ENCODE measurements around the gene UBE2J2. TPM values are rescaled to one million over a fixed set of nuclear protein-coding genes. Genes with fewer than 3 reads are reported as not detected.

Gene UBE2J2
- 28.7 TPM for total RNA-seq

DNA sequence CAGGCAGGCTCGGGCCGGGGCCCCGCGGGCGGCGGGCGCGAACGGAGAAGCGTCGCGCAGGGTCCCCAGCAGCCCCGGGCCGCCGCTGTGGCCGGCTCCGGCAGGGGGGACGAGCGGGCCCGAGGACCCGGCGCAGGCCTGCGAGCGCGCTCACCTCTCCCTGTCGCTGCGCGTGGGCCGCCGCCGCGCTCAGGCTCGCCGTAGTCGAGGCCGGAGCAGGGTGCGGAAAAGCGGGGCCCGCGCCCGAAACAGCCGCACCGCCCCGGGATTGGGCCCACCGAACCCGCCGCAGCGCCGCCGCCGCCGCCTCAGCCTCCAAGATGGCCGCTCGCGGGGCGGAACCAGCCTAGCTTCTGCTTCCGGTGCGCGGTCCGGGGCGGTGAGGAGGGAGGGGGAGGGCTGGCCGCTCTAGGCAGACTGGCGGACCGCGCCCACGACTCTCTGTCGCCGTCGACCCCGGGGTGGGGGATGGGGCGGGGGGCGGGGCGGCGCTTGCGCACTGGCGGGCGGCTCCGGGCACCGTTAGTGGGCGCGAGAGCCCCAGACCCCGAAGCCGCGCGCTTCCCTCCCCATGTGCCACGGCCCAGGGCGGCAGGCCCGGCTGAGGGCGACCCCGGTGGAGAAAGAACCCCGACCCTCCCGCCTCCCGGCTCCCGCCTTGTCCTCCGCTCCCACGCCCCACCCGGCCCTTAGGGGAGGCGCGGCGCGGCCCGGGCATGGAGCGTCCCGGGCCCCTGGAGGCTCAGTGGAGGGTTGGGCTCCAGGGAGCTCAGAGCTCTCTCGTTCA is at the start of gene UBE2J2:
TSS of gene UBE2J2 (minus strand) at position 343 of the 787 bp plus-strand sequence. CDS start 5,862 bp downstream, outside the sequence.
- no peaks in the 10 kb centered on the region for H3K27me3 ChIP-seq (ENCODE audit: control insufficient read depth in 3 of 3, insufficient read depth in 3 of 3, low read length in 3 of 3)
- peak within 1 kb of the TSS; percentile 86 to 93 (median 90) for H3K4me3 ChIP-seq (ENCODE audit: low read length in 3 of 3)
- peak within 1 kb of the TSS; percentile 90 to 98 (median 95) for H3K9ac ChIP-seq (ENCODE audit: low read depth in 1 of 3, low read length in 3 of 3)
- H3K36me3 ChIP-seq (ENCODE audit: control insufficient read depth in 3 of 3, insufficient read depth in 3 of 3, low read length in 3 of 3) = peaks cover 0 to 3% (median 3%) of the 10 kb centered on the region in 3 donors
- H3K27ac ChIP-seq (ENCODE audit: low read depth, low read length) = peak within 1 kb of the TSS; percentile 69
- H3K9me3 ChIP-seq (ENCODE audit: control insufficient read depth in 3 of 3, low read length in 3 of 3) = no peaks in the 10 kb centered on the region
- peaks cover 38 to 48% (median 40%) of the 10 kb centered on the region in 3 donors for H3K4me1 ChIP-seq (ENCODE audit: control insufficient read depth in 3 of 3, insufficient read depth in 3 of 3, low read length in 3 of 3)

GRCh38 chr1:1322952-1323351 is 49.3 kb upstream of the UBE2J2 start:
- Histone ChIP-seq H3K27ac (ENCODE audit: low read depth, low read length) (no peak overlapping the region), H3K9ac (ENCODE audit: low read depth in 1 of 3, low read length in 3 of 3) (peak overlapping the region in 1 of 3 donors; percentile 57), H3K36me3 (ENCODE audit: control insufficient read depth in 3 of 3, insufficient read depth in 3 of 3, low read length in 3 of 3) (peaks cover 14 to 39% (median 19%) of the 10 kb centered on the region in 3 donors), H3K4me1 (ENCODE audit: control insufficient read depth in 3 of 3, insufficient read depth in 3 of 3, low read length in 3 of 3) (peaks cover 58 to 77% (median 67%) of the 10 kb centered on the region in 3 donors), H3K9me3 (ENCODE audit: control insufficient read depth in 3 of 3, low read length in 3 of 3) (no peaks in the 10 kb centered on the region), H3K4me3 (ENCODE audit: low read length in 3 of 3) (peak overlapping the region in 1 of 3 donors; percentile 46), H3K27me3 (ENCODE audit: control insufficient read depth in 3 of 3, insufficient read depth in 3 of 3, low read length in 3 of 3) (no peaks in the 10 kb centered on the region)

DNA sequence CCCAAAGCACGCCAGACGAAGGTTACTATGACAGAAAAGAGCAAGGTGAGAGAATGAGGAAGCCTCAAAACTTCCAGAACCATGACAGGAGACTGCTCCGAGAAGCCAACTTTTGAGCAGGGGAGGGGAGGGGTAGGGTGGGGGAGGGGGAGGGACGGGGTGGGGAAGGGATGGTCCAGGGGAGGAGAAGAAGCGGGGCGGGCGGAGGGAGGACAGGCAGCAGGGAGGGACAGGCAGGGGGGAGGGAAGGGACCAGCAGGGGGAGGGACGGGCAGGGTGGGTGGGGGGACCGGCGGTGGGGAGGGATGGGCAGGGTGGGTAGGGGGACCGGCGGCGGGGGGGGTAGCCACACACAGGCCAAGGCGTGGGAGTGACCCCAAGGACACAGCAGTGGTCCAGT is 48.8 kb upstream of the UBE2J2 start:
- peaks cover 13 to 36% (median 19%) of the 10 kb centered on the region in 3 donors for H3K36me3 ChIP-seq (ENCODE audit: control insufficient read depth in 3 of 3, insufficient read depth in 3 of 3, low read length in 3 of 3)
- no peaks in the 10 kb centered on the region for H3K9me3 ChIP-seq (ENCODE audit: control insufficient read depth in 3 of 3, low read length in 3 of 3)
- no peaks in the 10 kb centered on the region for H3K27me3 ChIP-seq (ENCODE audit: control insufficient read depth in 3 of 3, insufficient read depth in 3 of 3, low read length in 3 of 3)
- peaks cover 63 to 81% (median 72%) of the 10 kb centered on the region in 3 donors for H3K4me1 ChIP-seq (ENCODE audit: control insufficient read depth in 3 of 3, insufficient read depth in 3 of 3, low read length in 3 of 3)
- no peak overlapping the region for H3K27ac ChIP-seq (ENCODE audit: low read depth, low read length)
- no peak overlapping the region for H3K4me3 ChIP-seq (ENCODE audit: low read length in 3 of 3)
- no peak overlapping the region for H3K9ac ChIP-seq (ENCODE audit: low read depth in 1 of 3, low read length in 3 of 3)

- peak overlapping the region in 2 of 3 donors; percentile 51 to 62 for H3K9ac ChIP-seq (ENCODE audit: low read depth in 1 of 3, low read length in 3 of 3)
- H3K4me1 ChIP-seq (ENCODE audit: control insufficient read depth in 3 of 3, insufficient read depth in 3 of 3, low read length in 3 of 3) = peaks cover 58 to 78% (median 67%) of the 10 kb centered on the region in 3 donors
- H3K27ac ChIP-seq (ENCODE audit: low read depth, low read length) = no peak overlapping the region
- peak overlapping the region in 1 of 3 donors; percentile 6 for H3K4me3 ChIP-seq (ENCODE audit: low read length in 3 of 3)
- H3K36me3 ChIP-seq (ENCODE audit: control insufficient read depth in 3 of 3, insufficient read depth in 3 of 3, low read length in 3 of 3) = peaks cover 10 to 30% (median 16%) of the 10 kb centered on the region in 3 donors
- H3K9me3 ChIP-seq (ENCODE audit: control insufficient read depth in 3 of 3, low read length in 3 of 3) = no peaks in the 10 kb centered on the region
- no peaks in the 10 kb centered on the region for H3K27me3 ChIP-seq (ENCODE audit: control insufficient read depth in 3 of 3, insufficient read depth in 3 of 3, low read length in 3 of 3)
Observed at GRCh38 chr1:1321477-1321876, 47.8 kb upstream of the UBE2J2 start.

DNA sequence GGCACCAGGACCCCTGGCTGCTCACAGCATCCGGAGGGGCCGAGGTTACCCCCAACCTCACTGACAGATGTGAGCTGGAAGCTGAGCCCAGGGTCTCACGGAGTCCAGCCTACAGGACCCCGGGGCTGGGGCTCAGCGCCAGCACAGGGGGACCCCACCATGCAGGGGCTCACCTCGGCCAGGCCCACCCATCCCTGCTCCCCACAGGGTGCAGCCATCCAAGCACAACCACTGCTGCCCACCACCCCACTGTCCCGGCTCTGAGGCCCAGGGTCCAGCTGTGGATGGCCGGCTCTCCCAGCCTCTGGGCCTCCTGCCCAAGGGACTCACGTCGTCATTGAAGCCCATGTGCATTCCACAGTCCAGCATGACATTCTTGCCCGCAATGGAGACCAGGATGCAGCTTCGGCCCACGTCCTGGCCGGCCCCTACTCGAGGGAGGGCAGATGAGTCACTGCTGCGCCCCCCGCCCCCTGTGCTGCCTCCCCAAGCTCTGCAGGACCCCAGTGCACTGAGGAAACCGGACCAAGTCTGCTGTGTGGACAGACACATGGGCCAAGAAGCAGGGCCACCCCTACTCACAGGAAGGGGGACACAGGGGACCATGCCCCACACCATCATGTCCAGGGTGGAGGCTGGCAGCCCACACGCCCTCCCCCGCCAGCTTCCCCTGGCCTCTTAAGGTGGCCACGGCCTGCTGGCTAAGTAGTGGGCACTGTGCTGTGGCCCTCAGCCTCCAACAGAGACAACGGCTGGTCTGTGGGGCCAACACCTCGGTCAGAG is 47.2 kb upstream of the UBE2J2 start:
- Histone ChIP-seq H3K4me3 (ENCODE audit: low read length in 3 of 3) (peak overlapping the region in 1 of 3 donors; percentile 6), H3K9ac (ENCODE audit: low read depth in 1 of 3, low read length in 3 of 3) (peak overlapping the region; percentile 14 to 62 (median 51)), H3K27ac (ENCODE audit: low read depth, low read length) (no peak overlapping the region), H3K36me3 (ENCODE audit: control insufficient read depth in 3 of 3, insufficient read depth in 3 of 3, low read length in 3 of 3) (peaks cover 10 to 26% (median 16%) of the 10 kb centered on the region in 3 donors), H3K27me3 (ENCODE audit: control insufficient read depth in 3 of 3, insufficient read depth in 3 of 3, low read length in 3 of 3) (no peaks in the 10 kb centered on the region), H3K4me1 (ENCODE audit: control insufficient read depth in 3 of 3, insufficient read depth in 3 of 3, low read length in 3 of 3) (peaks cover 52 to 72% (median 60%) of the 10 kb centered on the region in 3 donors), H3K9me3 (ENCODE audit: control insufficient read depth in 3 of 3, low read length in 3 of 3) (no peaks in the 10 kb centered on the region)

GRCh38 chr1:1319646-1319941 is 45.9 kb upstream of the UBE2J2 start:
- Histone ChIP-seq H3K36me3 (ENCODE audit: control insufficient read depth in 3 of 3, insufficient read depth in 3 of 3, low read length in 3 of 3) (peaks cover 17 to 31% (median 24%) of the 10 kb centered on the region in 3 donors), H3K9me3 (ENCODE audit: control insufficient read depth in 3 of 3, low read length in 3 of 3) (no peaks in the 10 kb centered on the region), H3K27me3 (ENCODE audit: control insufficient read depth in 3 of 3, insufficient read depth in 3 of 3, low read length in 3 of 3) (no peaks in the 10 kb centered on the region), H3K9ac (ENCODE audit: low read depth in 1 of 3, low read length in 3 of 3) (no peak overlapping the region), H3K27ac (ENCODE audit: low read depth, low read length) (no peak overlapping the region), H3K4me1 (ENCODE audit: control insufficient read depth in 3 of 3, insufficient read depth in 3 of 3, low read length in 3 of 3) (peaks cover 41 to 61% (median 51%) of the 10 kb centered on the region in 3 donors), H3K4me3 (ENCODE audit: low read length in 3 of 3) (no peak overlapping the region)

- Histone ChIP-seq H3K27ac (ENCODE audit: low read depth, low read length) (peak overlapping the region; percentile 79), H3K9me3 (ENCODE audit: control insufficient read depth in 3 of 3, low read length in 3 of 3) (no peaks in the 10 kb centered on the region), H3K4me3 (ENCODE audit: low read length in 3 of 3) (no peak overlapping the region), H3K36me3 (ENCODE audit: control insufficient read depth in 3 of 3, insufficient read depth in 3 of 3, low read length in 3 of 3) (peaks cover 23 to 36% (median 30%) of the 10 kb centered on the region in 3 donors), H3K4me1 (ENCODE audit: control insufficient read depth in 3 of 3, insufficient read depth in 3 of 3, low read length in 3 of 3) (peaks cover 41 to 61% (median 51%) of the 10 kb centered on the region in 3 donors), H3K9ac (ENCODE audit: low read depth in 1 of 3, low read length in 3 of 3) (no peak overlapping the region), H3K27me3 (ENCODE audit: control insufficient read depth in 3 of 3, insufficient read depth in 3 of 3, low read length in 3 of 3) (no peaks in the 10 kb centered on the region)
Observed at GRCh38 chr1:1318777-1319645, 45.4 kb upstream of the UBE2J2 start.

- Histone ChIP-seq H3K36me3 (ENCODE audit: control insufficient read depth in 3 of 3, insufficient read depth in 3 of 3, low read length in 3 of 3) (peaks cover 31 to 45% (median 38%) of the 10 kb centered on the region in 3 donors), H3K9me3 (ENCODE audit: control insufficient read depth in 3 of 3, low read length in 3 of 3) (no peaks in the 10 kb centered on the region), H3K4me1 (ENCODE audit: control insufficient read depth in 3 of 3, insufficient read depth in 3 of 3, low read length in 3 of 3) (peaks cover 42 to 63% (median 53%) of the 10 kb centered on the region in 3 donors), H3K27me3 (ENCODE audit: control insufficient read depth in 3 of 3, insufficient read depth in 3 of 3, low read length in 3 of 3) (no peaks in the 10 kb centered on the region), H3K4me3 (ENCODE audit: low read length in 3 of 3) (no peak overlapping the region), H3K27ac (ENCODE audit: low read depth, low read length) (peak overlapping the region; percentile 79), H3K9ac (ENCODE audit: low read depth in 1 of 3, low read length in 3 of 3) (peak overlapping the region in 1 of 3 donors; percentile 38)
Observed at GRCh38 chr1:1318131-1318652, 44.5 kb upstream of the UBE2J2 start.

DNA sequence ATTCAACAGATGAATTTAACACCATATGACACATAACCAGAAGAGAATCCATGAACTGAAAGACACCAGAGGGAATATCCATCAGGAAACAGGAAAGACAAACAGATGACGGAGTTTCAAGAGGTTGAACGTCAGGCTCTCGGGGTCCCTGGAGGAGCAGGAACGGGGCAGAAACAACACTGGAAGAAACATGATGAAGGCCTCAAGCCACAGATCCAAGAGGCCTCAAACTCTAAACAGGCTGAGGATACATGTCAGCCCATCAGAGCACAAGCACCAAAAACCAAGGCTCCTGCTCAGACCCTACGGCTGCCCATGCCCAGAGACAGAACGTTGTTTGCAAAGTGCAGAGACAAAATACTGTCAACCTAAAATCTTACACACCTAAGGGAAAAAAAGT is 43.8 kb upstream of the UBE2J2 start:
- H3K9ac ChIP-seq (ENCODE audit: low read depth in 1 of 3, low read length in 3 of 3) = peak overlapping the region in 1 of 3 donors; percentile 54
- H3K27ac ChIP-seq (ENCODE audit: low read depth, low read length) = peak overlapping the region; percentile 79
- H3K36me3 ChIP-seq (ENCODE audit: control insufficient read depth in 3 of 3, insufficient read depth in 3 of 3, low read length in 3 of 3) = peaks cover 38 to 49% (median 40%) of the 10 kb centered on the region in 3 donors
- no peak overlapping the region for H3K4me3 ChIP-seq (ENCODE audit: low read length in 3 of 3)
- no peaks in the 10 kb centered on the region for H3K9me3 ChIP-seq (ENCODE audit: control insufficient read depth in 3 of 3, low read length in 3 of 3)
- H3K4me1 ChIP-seq (ENCODE audit: control insufficient read depth in 3 of 3, insufficient read depth in 3 of 3, low read length in 3 of 3) = peaks cover 41 to 63% (median 55%) of the 10 kb centered on the region in 3 donors
- H3K27me3 ChIP-seq (ENCODE audit: control insufficient read depth in 3 of 3, insufficient read depth in 3 of 3, low read length in 3 of 3) = no peaks in the 10 kb centered on the region
